ENCODE measurements around the gene PRKN.

Gene PRKN

DNA sequence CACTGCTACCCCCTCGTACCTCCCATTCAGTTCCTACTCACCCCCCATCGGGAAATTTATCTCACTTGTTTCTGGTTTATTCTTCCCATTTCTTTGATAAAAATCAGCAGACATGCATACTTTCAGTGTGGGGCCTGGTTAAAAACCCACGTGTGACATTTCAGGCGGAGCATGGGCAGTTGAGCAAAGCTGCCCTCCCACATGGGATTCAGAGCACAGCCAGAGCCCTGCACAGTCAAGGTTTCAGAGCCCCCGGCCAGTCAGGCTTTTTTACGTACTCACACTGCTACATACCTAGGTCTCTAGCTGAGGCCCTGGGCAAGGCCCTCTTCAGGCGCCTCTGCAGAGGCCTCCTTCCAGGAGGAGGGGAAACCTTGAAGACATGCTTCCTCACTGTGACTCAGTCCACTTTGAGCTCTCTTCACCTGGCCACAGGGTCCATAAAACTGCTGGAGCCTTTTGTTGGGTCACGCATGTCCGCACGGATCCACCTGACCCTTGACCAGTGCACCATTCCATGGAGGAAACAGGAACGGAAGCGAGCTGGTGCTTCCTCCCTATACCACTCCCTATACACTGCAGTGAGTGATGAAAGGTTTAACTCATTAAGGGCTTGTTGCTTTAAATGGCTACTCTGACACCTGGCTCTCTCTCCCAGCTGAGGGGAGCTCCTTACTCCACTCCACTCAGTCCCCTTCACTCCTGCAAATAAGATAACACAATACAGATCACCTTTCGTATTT, 713.3 kb downstream of the PRKN start:
- DNase-seq = no peak

DNA sequence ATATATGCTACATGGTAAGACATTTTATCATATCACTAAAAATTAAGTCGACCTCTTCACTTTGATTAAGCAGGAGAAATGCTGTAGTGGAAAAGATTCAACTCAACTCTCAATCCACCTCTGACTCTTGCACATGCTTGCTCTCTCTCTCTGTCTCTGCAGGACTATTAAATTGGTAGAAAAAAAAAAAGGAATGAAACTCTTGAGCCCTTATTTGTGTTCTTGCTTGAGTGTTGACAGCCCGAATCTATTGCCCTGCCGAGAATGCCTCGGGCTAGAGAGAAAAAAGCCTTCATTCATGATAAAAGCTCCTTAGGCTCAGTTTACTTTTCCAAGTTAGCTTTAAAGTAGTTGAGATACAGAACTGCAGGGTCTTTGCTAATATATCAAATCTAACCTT, 722.2 kb downstream of the PRKN start:
- DNase-seq = no peak

DNA sequence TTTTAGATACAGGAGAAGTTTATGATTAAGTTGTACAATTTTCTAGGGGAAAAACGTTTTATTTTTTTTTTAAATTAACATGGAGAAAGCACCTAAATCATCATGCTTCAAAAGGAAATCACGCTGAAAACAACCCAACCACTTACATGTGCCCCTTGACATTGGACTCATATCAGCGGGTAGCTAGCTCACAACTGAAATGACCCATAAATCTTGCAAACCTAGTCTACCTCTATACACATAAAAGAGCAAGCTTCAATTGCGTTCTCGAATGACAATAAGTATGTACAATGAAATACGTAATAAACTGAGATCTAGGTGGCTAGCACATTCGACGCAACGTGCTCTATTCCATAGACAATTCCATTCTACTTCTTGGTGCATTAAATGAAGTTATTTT, 730.8 kb downstream of the PRKN start:
- DNase-seq = no peak

DNA sequence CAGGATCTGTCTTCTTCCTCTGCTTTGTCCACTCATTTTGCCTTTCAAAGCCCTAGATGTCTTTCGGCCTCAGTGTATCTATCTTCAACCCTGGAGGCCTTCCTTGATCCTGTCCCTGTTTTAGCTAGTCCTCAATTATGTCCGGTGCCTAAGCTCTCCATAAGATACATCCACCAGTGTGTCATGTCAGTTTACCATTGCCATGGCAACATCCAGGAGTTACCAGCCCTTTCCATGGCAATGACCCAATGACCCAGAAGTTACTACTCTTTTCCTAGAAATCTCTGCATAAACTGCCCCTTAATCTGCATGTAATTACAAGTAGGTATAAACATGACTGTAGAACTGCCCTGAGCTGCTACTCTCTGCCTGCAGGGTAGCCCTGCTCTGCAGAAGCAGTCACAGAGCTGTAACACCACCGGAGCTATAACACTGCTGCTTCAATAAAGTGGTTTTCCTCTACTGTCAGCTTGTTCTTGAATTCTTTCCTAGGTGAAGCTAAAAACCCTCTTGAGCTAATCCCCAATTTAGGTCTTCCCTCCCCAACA, 741.6 kb downstream of the PRKN start:
- no peak for DNase-seq

DNA sequence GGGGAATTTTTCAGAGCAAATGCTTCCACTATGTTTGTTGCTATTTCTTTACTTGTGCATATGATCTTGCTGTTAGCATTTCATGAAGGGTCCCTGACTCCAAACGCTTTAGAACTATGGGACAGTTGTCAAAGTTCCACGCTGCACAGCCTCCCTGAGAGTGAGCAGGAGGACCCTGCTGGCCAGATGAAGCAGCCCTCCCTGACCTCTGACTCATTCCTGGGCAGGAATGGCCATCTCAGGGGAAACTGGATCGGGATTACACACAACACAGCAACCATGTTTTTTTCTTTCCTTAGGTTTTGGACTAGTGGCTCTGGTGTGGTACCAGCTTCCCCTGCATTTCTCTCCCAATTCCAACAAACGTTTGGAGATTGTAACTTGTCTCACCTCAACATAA, 742.9 kb downstream of the PRKN start:
- no peak for DNase-seq

DNA sequence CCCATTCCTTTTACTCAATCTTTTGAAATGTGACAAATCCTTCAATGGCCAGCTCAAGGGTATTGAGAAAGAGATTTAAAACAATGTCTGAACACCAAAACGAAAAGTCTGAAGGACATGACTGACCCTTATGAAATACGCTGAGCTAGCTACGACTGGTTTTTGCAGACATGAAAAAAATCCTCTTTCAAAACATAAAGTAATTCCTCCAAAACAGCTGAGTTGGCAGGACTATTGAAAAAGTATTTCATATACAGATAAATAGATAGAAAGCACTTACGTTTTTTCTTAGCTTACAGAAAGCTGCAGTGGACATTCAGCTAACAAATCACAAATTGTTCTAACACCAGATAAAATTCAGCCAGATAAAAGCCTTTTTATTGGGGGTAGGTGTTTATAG, 751.0 kb downstream of the PRKN start:
- DNase-seq = no peak

DNA sequence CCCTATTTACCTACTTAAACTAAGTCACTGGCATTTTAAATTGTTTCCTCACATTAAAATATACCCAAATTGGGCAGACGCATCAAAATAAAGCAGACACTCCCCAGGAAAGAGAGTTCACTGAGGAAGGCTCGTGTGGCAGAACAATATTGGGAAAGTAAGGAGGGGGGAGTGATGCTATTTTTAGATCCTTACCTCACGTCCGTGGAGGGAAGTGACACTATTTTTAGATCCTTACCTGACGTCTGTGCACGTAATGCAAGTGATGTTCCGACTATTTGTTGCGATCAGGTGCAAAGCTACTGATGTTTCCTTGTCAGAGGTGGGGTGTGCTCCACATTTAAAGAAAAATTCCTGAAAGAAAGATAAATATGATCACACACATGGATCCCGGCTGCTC, 754.5 kb downstream of the PRKN start:
- no peak for DNase-seq

DNA sequence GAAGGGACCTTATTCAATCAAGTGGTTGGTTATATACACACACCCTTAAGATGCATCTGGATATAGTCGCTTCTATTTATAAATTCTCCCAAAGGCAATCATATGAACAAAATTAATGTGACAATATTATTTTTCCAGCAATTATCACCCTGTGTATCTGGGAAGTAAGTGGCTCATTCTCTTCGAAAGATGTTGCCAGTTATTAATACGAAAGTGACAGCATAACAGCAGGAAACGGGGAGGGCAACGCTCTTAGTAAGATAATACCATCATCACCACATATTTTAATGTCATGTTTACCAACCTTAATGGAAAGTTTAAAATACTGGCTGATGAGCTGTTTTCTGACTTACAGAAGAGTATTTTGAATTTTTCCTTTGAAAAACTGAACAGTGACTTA, 756.5 kb downstream of the PRKN start:
- DNase-seq = no peak

DNA sequence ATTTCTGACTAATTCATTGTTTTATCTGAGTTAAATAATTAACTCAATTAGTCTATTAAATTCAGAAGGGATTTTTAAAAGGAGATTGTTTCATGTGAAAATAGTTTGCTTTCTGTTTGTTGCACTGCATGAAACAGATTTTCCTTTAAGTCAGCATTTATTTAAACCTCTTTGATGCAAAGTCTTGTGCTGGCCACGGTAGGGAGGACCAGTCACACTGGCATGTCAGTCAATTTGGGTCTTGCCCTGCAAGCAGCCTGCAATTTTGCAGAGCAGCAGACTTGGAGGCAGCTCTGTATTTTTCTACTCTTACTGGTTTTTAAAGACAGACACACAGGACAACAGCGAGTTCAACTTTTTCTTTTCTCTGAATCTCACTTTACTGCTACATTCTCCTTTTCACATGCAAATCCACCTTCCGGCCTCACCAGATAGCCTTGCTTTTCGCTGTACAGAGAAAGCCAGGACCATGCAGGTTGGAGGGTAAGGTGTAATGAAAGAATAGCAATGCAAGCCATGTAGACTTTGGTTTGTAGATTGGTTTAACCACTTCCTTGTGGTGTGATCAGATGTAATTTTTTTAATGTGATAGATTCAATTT, 763.8 kb downstream of the PRKN start:
- no peak for DNase-seq

DNA sequence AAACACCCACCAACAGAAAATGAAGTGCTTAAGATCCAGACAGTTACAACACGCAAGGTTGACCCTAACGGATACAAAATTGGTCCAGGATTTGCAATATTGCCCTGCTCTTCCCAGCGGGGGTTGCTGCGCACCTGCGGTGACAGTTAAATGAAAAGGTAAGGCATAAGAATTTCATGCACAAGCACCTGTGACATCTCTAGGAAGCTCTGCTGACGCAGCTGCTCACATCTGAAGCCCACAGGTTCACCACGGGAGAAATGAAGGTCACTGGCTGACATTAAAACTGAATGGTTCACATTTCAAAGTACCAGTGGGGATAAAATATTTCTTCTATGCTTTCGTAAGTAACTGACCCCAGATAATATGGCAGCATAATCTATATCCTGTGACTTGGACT, 764.4 kb downstream of the PRKN start:
- DNase-seq = no peak

DNA sequence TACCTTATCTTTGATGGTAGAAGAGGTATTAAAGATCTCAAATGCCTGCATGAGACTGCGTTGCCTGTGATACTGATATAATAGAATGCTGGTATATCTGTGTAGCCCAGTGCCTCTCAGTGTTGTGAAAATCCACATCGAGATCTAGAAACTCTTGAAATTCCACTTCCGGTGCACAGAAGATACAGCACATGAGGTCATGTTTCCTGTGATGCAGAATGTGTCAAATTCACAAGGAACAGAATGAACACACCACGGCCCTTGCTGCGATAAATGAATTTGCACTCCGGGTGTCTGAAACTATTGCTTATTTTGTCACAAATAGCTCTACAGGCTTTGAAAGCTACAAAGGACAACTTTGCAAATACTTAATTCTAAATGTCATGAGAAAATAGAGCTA, 765.8 kb downstream of the PRKN start:
- DNase-seq = no peak

DNA sequence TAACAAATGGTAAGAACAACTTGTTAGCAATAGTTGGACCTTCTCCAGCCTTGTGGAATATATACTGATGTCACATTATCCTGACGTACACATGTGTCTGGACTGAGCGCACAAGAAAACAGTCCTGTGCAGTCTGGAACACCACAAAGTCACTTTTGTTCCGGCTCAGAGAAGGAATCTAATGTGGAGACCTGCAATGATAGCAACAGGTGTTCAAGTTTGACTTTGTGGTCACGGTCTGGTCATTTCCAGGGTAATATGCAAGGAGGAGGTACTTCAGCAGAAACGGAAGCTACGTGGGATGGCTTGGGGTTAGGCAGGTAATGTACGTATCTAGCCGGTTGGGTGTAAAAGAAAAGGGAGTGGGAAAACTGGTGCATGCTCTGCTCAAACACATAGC, 766.5 kb downstream of the PRKN start:
- no peak for DNase-seq

DNA sequence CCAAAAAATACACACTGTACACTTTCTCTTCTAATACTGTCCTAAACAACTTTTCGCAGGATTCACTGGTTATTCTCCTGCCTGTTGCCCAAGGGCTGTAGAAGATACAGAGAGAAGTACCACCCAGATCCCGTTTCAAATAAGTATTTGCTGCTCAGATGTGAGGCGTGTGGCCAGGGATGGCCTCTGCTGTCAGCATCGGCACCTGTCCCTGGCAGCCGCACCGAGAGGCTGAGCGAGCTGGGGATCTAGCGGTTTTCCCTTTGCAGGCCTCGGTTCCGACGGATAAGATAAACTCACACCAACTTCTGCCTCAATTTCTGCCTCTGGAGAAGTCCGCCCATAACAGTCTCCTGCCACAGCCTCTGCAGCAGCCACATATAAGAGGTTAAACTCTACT, 768.5 kb downstream of the PRKN start:
- DNase-seq = no peak

DNA sequence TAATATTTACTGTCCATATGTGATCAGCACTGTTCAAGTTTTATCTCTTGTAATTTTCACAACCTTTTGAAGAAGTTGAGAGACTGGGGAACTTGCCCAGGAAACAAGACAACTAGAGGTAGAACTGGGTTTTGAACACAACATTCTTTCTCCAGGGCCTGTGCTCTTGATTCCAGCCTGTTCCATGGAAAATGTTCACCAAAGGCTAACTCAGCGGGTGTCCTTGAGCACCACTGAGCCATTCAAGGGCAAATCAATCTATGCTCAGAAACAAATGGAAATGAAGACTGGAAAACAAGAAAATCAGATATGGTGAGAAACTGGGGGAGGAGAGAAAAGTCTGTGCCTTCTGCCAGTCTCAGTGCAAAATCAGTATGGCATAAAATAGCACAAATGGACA, 771.5 kb downstream of the PRKN start:
- DNase-seq = no peak

DNA sequence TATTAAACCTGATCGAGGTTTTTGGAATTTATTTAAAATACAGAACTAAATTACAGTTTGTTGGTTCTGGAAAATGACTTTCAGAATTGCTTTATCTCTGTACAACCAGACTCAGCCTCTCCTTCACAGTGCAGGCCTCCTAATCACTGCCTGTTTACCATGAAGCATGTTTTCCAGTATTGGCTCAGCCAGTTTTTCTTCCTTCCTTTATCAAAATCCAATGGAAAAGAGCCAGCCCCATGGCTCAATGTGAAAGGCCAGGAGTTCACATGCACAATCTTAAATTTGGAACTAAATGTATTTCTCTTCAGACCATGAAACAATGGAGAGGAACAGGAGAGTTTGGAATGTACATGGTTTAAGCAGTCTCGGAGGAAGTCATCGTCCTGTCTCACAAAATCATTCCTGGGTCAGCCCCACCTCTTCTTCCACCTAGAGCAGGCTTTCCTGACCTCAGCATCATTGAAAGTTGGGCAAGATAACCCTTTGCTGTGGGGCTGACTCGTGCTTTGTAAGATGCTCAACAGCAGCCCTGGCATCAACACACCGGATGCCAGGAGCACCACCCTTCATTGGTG, 772.8 kb downstream of the PRKN start:
- DNase-seq = no peak

DNA sequence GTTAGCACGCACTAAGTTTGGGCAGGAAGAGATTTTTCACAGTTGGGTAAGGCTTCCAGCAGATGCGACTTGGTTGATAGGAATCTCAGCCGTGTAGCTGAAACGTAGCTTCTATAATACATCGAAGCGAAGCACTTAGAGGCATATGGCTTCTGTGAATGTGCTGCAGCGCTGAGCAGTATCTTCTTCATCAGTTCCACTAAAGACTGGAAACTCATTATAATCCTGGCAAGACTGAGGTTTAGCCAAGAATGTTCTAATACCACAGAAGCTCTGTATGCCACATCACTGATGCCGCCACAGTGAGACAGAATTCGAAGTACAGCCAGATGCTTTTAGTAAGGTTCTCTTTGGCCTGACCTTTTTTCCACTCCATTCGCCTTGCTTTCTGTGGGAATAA, 773.5 kb downstream of the PRKN start:
- DNase-seq = no peak

DNA sequence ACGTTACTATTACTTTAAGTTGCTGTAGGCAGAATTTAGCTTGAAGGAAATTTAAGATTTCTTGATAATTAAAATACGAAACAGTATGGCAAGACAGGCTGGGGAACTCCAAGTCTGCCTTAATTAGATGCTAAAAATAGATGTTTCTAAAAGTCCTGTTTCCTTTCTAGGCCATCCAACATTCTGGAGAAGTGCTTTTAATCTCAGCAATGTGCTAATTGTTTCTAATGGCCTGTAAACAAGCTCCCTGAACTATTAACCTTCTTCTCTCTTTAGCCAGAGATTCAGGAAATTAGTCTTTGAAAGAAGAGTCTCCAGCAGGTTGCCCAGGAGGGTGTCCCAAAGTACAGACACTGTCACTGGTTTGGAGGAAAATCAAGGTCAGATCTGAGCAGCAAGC, 776.4 kb downstream of the PRKN start:
- no peak for DNase-seq

DNA sequence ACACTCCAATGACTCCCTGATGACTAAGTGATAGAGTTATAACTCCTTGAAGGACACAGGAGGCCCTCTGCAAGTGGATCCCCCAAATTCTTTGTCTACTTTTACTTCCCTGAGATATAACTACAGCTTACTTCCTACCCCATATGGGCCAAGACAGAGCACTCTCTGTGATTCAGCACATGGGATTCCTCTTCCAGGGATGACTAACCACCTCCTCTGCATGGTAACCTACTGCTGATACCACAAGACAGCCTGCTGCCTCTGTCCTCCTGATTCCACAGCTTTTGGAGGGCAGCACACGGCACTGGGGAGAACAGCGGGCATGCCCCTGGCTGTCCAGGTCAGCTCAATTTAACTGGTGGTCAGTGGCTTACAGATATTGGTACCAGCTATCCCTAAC, 778.0 kb downstream of the PRKN start:
- no peak for DNase-seq

DNA sequence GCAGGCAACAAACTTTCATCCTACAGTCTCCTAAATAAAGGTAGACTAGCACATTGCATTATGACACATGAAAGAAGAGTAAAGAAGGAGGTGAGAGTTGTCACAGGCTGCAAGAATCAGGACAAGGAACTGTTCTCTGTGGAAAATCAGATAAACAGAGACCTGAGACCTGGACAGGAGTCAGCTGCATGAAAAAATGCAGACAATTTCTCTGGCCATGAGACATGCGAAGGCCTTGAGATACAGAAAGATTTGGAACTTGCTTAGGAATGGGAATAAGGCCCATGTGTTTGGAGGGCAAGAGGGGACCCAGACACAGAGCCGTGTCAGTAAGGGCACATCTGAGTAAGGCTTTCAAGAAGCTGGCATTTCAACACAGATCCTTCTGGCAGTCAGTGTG, 779.1 kb downstream of the PRKN start:
- no peak for DNase-seq

DNA sequence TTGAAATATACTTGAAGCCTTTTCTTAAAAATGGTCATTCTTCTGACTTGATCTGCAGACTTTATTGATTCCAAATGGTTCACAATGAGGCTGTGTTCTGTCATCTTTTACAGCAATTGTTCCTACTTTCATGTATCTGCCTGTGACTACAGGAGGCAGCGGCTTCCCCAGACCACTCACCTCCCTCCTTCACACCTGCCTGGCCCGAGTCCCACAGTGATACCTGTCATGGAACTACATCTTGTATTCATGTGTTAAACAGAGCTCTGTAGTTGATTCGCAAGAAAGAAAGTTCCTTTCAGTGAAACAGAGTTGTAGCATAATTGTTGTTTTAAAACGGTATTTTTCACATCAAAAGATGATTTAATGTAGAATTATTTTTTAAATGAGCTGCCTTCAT, 780.2 kb downstream of the PRKN start:
- DNase-seq = no peak

DNA sequence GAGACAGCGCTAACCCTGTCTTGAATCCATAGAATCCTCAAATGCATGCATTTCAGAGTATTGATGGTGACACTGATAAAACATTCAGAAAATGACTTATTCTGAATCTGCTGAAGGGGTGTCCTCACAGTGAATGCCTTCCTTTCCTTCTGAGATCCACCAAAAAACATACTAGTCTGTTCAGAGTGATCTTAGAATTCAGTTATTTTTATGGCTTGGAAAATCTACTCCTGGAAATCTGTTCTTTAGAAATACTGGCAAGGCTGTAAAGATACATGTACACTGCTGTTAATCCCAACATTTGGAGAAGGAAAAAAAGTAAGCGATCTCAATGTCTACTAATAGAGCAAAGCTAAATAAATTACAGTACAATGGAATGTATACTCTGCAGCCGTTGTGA, 781.1 kb downstream of the PRKN start:
- DNase-seq = no peak

DNA sequence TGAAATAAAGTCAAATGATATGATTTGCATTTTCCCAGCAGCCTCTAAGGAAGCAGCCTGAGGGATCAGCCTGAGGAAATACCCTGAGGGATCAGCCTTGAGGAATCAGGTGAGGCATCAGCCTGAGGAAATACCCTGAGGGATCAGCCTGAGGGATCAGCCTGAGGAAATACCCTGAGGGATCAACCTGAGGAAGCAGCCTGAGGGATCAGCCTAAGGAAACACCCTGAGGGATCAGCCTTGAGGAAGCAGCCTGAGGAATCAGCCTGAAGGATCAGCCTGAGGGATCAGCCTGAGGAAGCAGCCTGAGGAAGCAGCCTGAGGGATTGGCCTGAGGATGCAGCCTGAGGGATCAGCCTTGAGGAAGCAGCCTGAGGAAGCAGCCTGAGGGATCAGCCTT, 784.0 kb downstream of the PRKN start:
- no peak for DNase-seq

DNA sequence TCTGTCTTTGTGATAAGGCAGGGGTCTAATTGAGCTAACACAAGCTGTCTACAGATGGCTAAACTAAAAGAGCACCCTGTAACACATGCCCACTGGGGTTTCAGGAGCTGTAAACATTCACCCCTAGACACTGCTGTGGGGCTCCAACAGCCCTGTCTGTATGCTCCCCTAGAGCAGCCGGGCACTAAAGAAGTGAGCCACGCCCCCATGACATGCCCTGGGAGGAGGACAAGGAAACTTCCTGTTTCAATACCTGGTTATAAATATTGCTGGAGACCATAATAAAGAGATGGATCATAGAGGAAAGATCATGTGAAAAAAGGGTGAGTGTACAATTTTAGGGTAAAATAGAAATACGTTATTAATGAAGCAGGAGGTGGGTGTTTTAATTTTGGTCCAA, 786.0 kb downstream of the PRKN start:
- no peak for DNase-seq

DNA sequence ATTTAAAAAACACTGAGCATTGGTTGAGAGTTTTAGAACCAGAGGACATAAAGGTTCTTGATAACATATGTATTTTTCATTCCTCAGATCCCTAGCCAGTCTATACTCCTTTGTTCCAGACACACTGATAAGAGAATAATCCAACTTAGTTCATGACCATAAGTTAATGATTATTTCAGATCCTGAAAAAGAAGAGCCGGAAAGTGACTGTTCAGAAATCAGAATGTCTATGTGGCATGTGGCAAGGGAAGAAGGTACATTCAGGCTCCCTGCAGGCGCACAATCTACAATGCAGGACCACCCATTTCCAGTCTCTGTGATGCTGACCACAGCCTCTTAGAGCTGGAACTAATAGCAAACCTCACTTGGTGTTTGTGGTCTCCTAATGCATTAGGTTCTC, 787.0 kb downstream of the PRKN start:
- no peak for DNase-seq

DNA sequence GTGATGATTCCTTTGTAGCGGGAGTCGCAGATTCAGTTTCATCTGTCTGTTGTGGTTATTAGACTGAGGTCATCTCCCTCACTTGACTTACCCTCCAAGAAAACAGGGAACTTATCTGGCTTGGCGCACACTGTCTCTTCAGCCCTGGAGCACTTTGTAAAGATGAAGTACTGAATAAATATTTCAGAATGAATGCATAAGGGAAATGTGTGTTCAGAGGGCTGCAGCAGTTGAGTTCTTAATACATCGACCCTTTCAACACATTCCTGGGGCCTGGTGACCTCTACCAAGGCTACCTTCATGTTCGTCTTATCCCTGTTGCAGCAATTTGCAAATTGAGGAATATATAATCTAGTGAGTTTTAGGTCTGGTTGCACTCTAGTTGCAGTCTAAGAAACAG, 801.2 kb downstream of the PRKN start:
- DNase-seq = no peak

Data from DMS79 (cell line).